Pancreas (tissue), 10 donors: ENCODE data around the gene LMX1B. TPM values are rescaled to one million over a fixed set of nuclear protein-coding genes. Genes with fewer than 3 reads are reported as not detected.

Experiments used
- ATAC-seq, 4 donors: fragments of 200-7000 bp; cut with Tn5 transposase; one replicate each; pipeline versions ENCODE4 v1.8.0 to v1.9.1; 2020; ENCODE audit warnings: mild to moderate bottlenecking in 4 of 4, moderate library complexity in 4 of 4
- DNase-seq, 6 donors: peaks; one replicate each; pipeline ENCODE4 v3.0.0-alpha.2; 2020
- FAIRE-seq: peaks from 2 replicates; lab custom pipeline; 2012; peaks lifted over from hg19 to GRCh38; lab: Jason Lieb, UNC
- H3K27ac ChIP-seq, 4 donors: fragments of 200-600 bp; sonication (generic); 1 replicate in 3 of 4; 2 replicates in 1 of 4; pipeline versions ENCODE4 v1.5.0 to v1.8.0; 2020
- H3K27me3 ChIP-seq, 4 donors: fragments of 200-600 bp; one replicate each; pipeline ENCODE4 v1.8.0; 2021
- H3K36me3 ChIP-seq, 3 donors: fragments of 200-600 bp; sonication (generic) in 1 of 3; one replicate each; pipeline versions ENCODE4 v1.5.0 to v1.8.0; 2020 to 2021
- H3K4me1 ChIP-seq, 3 donors: fragments of 200-600 bp; one replicate each; pipeline ENCODE4 v1.8.0; 2021
- H3K4me3 ChIP-seq, 4 donors: fragments of 200-600 bp; sonication (generic) in 2 of 4; one replicate each; pipeline versions ENCODE4 v1.5.0 to v1.8.0; 2020 to 2021
- H3K9me3 ChIP-seq, 4 donors: fragments of 200-600 bp; one replicate each; pipeline ENCODE4 v1.8.0; 2021
- CTCF ChIP-seq, 4 donors: fragments of 200-600 bp; sonication (generic) in 3 of 4; IDR thresholded peaks; one replicate each; pipeline versions ENCODE4 v1.5.0 to v1.8.0; 2021; ENCODE audit warnings: antibody characterized with exemption in 4 of 4
- WGBS, 2 donors: extraction: QIAGEN DNeasy Blood & Tissue Kit; methylation state at CpG; one replicate each; pipeline ENCODE4 v1.1.7; 2013; 5-methylcytosine and 5-hydroxymethylcytosine counted together
- intact Hi-C, 3 donors: fragments of 100-400 bp; cut with DNase I; formaldehyde crosslinking; loops; one replicate each; pipeline versions ENCODE4 v1.11.1 to v1.14.2; 2022
- polyA plus RNA-seq, 2 donors: library from polyadenylated mRNA; stranded (reverse); fragments of 200-250 nt; gene quantifications; one replicate each; pipeline ENCODE4 v1.2.3, GENCODE V29; 2013
- total RNA-seq, 6 donors: library from RNA; stranded (reverse); fragmentation: NEBNext Ultra II Directional in 4 of 6; extraction: Animal tissue kit (Norgen Biotek cat#: 25700) in 4 of 6; gene quantifications; one replicate each; pipeline versions ENCODE4 v1.2.1 to v1.2.4, GENCODE V29; 2021 to 2023
- donor health status: healthy with polysubstance abuse.
- donor health status: DM: no; HTN: no; CAD: no; lungs with moderate emphysema.
- donor health status: DM: no; HTN: no; CAD: no.
- donor health status: control.
- donor health status: control.
- donor health status: Bipolar disorder and iron deficiency.
- donor health status: DM: yes; HTN: yes; CAD: no.
- donor health status: DM: no; HTN: no; CAD: no.
- donor health status: DM: no; HTN: no; CAD: no.
- donor health status: DM: yes; HTN: yes; CAD: no.

LMX1B gene
- total and polyA plus RNA-seq, 8 donors = 0.05 to 1.2 (median 0.46) TPM

- peaks cover 0 to 6% (median 2%) of the 10 kb centered on the region in 4 donors for H3K27me3 ChIP-seq
- no peaks in the 10 kb centered on the region for H3K9me3 ChIP-seq
- H3K4me1 ChIP-seq = peaks cover 0 to 12% (median 5%) of the 10 kb centered on the region in 3 donors
- FAIRE-seq (no peak), ATAC-seq (no peak), DNase-seq (peak in 1 of 6 donors; percentile 65)
- no peak overlapping the region for H3K27ac ChIP-seq
- H3K4me3 ChIP-seq = peak overlapping the region in 2 of 4 donors; percentile 17 to 32
- intact Hi-C loops = loop anchor here in 2 of 3 donors (5.0 to 10.0 kb wide), 3 partner anchors 73 to 171 kb away; no protein-coding TSS in a partner anchor
- TF ChIP-seq CTCF (IDR thresholded peaks at IDR 0.05) = no peak
- WGBS, 2 donors = 2 to 3% methylated on average over 20 to 60 of the region's 64 CpGs
- no peaks in the 10 kb centered on the region for H3K36me3 ChIP-seq
Measured at GRCh38 chr9:126614088-126614454, 343 bp downstream of the LMX1B start.

GRCh38 chr9:126614455-126615244 is 922 bp downstream of the LMX1B start:
- no peak for ATAC-seq
- FAIRE-seq = no peak
- intact Hi-C loops = loop anchor here in 2 of 3 donors (5.0 to 10.0 kb wide), 3 partner anchors 73 to 170 kb away; no protein-coding TSS in a partner anchor
- TF ChIP-seq CTCF (IDR thresholded peaks at IDR 0.05) = no peak
- H3K27ac ChIP-seq = no peak overlapping the region
- no peaks in the 10 kb centered on the region for H3K36me3 ChIP-seq
- peak overlapping the region in 2 of 4 donors; percentile 17 to 32 for H3K4me3 ChIP-seq
- peaks cover 0 to 12% (median 5%) of the 10 kb centered on the region in 3 donors for H3K4me1 ChIP-seq
- 5 to 6% methylated on average over 58 to 65 of the region's 65 CpGs for WGBS, 2 donors
- no peaks in the 10 kb centered on the region for H3K9me3 ChIP-seq
- H3K27me3 ChIP-seq = peaks cover 0 to 6% (median 2%) of the 10 kb centered on the region in 4 donors
- DNase-seq = peak in 2 of 6 donors; percentile 17 to 74

- H3K36me3 ChIP-seq = no peaks in the 10 kb centered on the region
- WGBS, 2 donors = 14 to 24% methylated on average over 43 to 62 of the region's 62 CpGs
- H3K27ac ChIP-seq = no peak overlapping the region
- H3K27me3 ChIP-seq = peaks cover 0 to 6% (median 2%) of the 10 kb centered on the region in 4 donors
- intact Hi-C loops = loop anchor here in 1 of 3 donors (10.0 kb wide), 1 partner anchor 169 kb away; no protein-coding TSS in a partner anchor
- no peak for ATAC-seq
- peaks cover 0 to 12% (median 5%) of the 10 kb centered on the region in 3 donors for H3K4me1 ChIP-seq
- TF ChIP-seq CTCF (IDR thresholded peaks at IDR 0.05) = no peak
- FAIRE-seq = no peak
- peak in 3 of 6 donors; percentile 22 to 77 (median 65) for DNase-seq
- peak overlapping the region in 1 of 4 donors; percentile 10 for H3K4me3 ChIP-seq
- H3K9me3 ChIP-seq = no peaks in the 10 kb centered on the region
Measured at GRCh38 chr9:126615245-126615790, 1.6 kb downstream of the LMX1B start.

- H3K4me1 ChIP-seq = peaks cover 0 to 12% (median 5%) of the 10 kb centered on the region in 3 donors
- DNase-seq (no peak), FAIRE-seq (no peak), ATAC-seq (no peak)
- no peaks in the 10 kb centered on the region for H3K9me3 ChIP-seq
- H3K27ac ChIP-seq = no peak overlapping the region
- TF ChIP-seq CTCF (IDR thresholded peaks at IDR 0.05) = no peak
- H3K27me3 ChIP-seq = peaks cover 0 to 6% (median 2%) of the 10 kb centered on the region in 4 donors
- H3K36me3 ChIP-seq = no peaks in the 10 kb centered on the region
- 79 to 83% methylated on average over 14 of the region's 14 CpGs for WGBS, 2 donors
- intact Hi-C loops = loop anchor here in 1 of 3 donors (10.0 kb wide), 1 partner anchor 169 kb away; no protein-coding TSS in a partner anchor
- H3K4me3 ChIP-seq = no peak overlapping the region
Measured at GRCh38 chr9:126615791-126616447, 2.2 kb downstream of the LMX1B start.
